GM23338 (cell line): ENCODE data around the gene NIPSNAP3A. TPM values are rescaled to one million over a fixed set of nuclear protein-coding genes. Genes with fewer than 3 reads are reported as not detected.

Experiments
- ATAC-seq: fragments of 200-7000 bp; cut with Tn5 transposase; 3 replicates; pipeline ENCODE4 v1.9.1; 2020
- DNase-seq: peaks from one replicate; pipeline ENCODE4 v3.0.0-alpha.2; 2015; ENCODE audit warnings: low spot score
- H2AFZ ChIP-seq: fragments of 200-600 bp; sonication (generic); 2 replicates; pipeline ENCODE4 v1.8.0; 2016; ENCODE audit warnings: antibody characterized with exemption, mild to moderate bottlenecking, moderate library complexity
- H3F3A ChIP-seq: fragments of 200-600 bp; sonication (generic); replicated peaks from 2 replicates; pipeline ENCODE4 v1.8.0; 2017; ENCODE audit warnings: antibody characterized with exemption, mixed run types, low read depth
- H3K27ac ChIP-seq: fragments of 200-600 bp; sonication (generic); 2 replicates; pipeline ENCODE4 v1.6.1; 2016; ENCODE audit warnings: low read depth
- H3K27me3 ChIP-seq: fragments of 200-600 bp; sonication (generic); 2 replicates; pipeline ENCODE4 v1.8.0; 2016; ENCODE audit warnings: mild to moderate bottlenecking, mixed run types, moderate library complexity; ENCODE audit not compliant: insufficient read depth
- H3K36me3 ChIP-seq: fragments of 200-600 bp; sonication (generic); 2 replicates; pipeline ENCODE4 v1.8.0; 2016; ENCODE audit warnings: mild to moderate bottlenecking; ENCODE audit not compliant: insufficient read depth
- H3K4me1 ChIP-seq: fragments of 200-600 bp; sonication (generic); 2 replicates; pipeline ENCODE4 v1.8.0; 2016; ENCODE audit warnings: mild to moderate bottlenecking, moderate library complexity; ENCODE audit not compliant: insufficient read depth
- H3K4me2 ChIP-seq: fragments of 200-600 bp; sonication (generic); 2 replicates; pipeline ENCODE4 v1.7.1; 2017; ENCODE audit warnings: mixed run types
- H3K4me3 ChIP-seq: fragments of 200-600 bp; sonication (generic); 2 replicates; pipeline ENCODE4 v1.6.1; 2016; ENCODE audit warnings: mixed run types
- H3K79me2 ChIP-seq: fragments of 200-600 bp; sonication (generic); replicated peaks from 2 replicates; pipeline ENCODE4 v1.8.0; 2017; ENCODE audit warnings: mild to moderate bottlenecking; ENCODE audit not compliant: insufficient read depth
- H3K9me2 ChIP-seq: fragments of 200-600 bp; sonication (generic); 2 replicates; pipeline ENCODE4 v1.8.0; 2017; ENCODE audit not compliant: insufficient read depth
- H4K20me1 ChIP-seq: fragments of 200-600 bp; sonication (generic); replicated peaks from 2 replicates; pipeline ENCODE4 v1.8.0; 2017; ENCODE audit warnings: mild to moderate bottlenecking; ENCODE audit not compliant: insufficient read depth
- H3K27ac Mint-ChIP-seq: 2 replicates; pipeline ENCODE4 v1.8.0; 2020; ENCODE audit warnings: inconsistent platforms, mild to moderate bottlenecking, moderate library complexity, mixed read lengths
- H3K27me3 Mint-ChIP-seq: 3 replicates; pipeline ENCODE4 v1.8.0; 2022; ENCODE audit warnings: low read depth, mild to moderate bottlenecking, moderate library complexity, mixed read lengths, inconsistent platforms; ENCODE audit not compliant: insufficient read depth, poor library complexity
- H3K36me3 Mint-ChIP-seq: 3 replicates; pipeline ENCODE4 v1.8.0; 2021; ENCODE audit warnings: low read depth, mild to moderate bottlenecking, inconsistent platforms, moderate library complexity, mixed read lengths
- H3K4me1 Mint-ChIP-seq: 3 replicates; pipeline ENCODE4 v1.8.0; 2020; ENCODE audit warnings: mild to moderate bottlenecking, inconsistent platforms, mixed read lengths
- H3K4me3 Mint-ChIP-seq: 3 replicates; pipeline ENCODE4 v1.8.0; 2021; ENCODE audit warnings: moderate library complexity, mild to moderate bottlenecking, inconsistent platforms, mixed read lengths
- H3K9me3 Mint-ChIP-seq: 3 replicates; pipeline ENCODE4 v1.8.0; 2020; ENCODE audit warnings: moderate library complexity, mild to moderate bottlenecking, inconsistent platforms, mixed read lengths
- ETS1 ChIP-seq: IDR thresholded peaks from 2 replicates; pipeline ENCODE4 v1.6.1; 2016; ENCODE audit warnings: antibody characterized with exemption
- EZH2 ChIP-seq: fragments of 200-600 bp; sonication (generic); IDR thresholded peaks from one replicate; pipeline ENCODE4 v1.8.0; 2017; ENCODE audit warnings: antibody characterized with exemption, mild to moderate bottlenecking, low read depth; ENCODE audit not compliant: unreplicated experiment
- EZH2phosphoT487 ChIP-seq: fragments of 200-600 bp; sonication (generic); IDR thresholded peaks from one replicate; pipeline ENCODE4 v1.8.1; 2018; ENCODE audit warnings: antibody characterized with exemption; ENCODE audit not compliant: unreplicated experiment
- NANOG ChIP-seq: IDR thresholded peaks from 2 replicates; pipeline ENCODE4 v1.6.1; 2016; ENCODE audit warnings: antibody characterized with exemption, borderline replicate concordance
- POLR2AphosphoS5 ChIP-seq: IDR thresholded peaks from 2 replicates; pipeline ENCODE4 v1.6.1; 2016; ENCODE audit warnings: antibody characterized with exemption, low read depth
- STAT1 ChIP-seq: IDR thresholded peaks from one replicate; pipeline ENCODE4 v1.6.1; 2016; ENCODE audit warnings: antibody characterized with exemption; ENCODE audit not compliant: unreplicated experiment
- ZNF114 ChIP-seq: fragments of 250-450 bp; sonication (Bioruptor Pico); IDR thresholded peaks from 2 replicates; pipeline ENCODE4 v1.5.0; 2020; ENCODE audit warnings: mild to moderate bottlenecking, moderate library complexity
- ZNF331 ChIP-seq: fragments of 250-450 bp; sonication (Bioruptor Pico); IDR thresholded peaks from 2 replicates; pipeline ENCODE4 v1.5.0; 2020; ENCODE audit warnings: low read depth, mild to moderate bottlenecking, moderate library complexity
- polyA plus RNA-seq: library from polyadenylated mRNA; unstranded; fragments of >200 nt; fragmentation: Nextera tagmentation; extraction: Ambion mirVana; gene quantifications from 2 replicates; pipeline ENCODE4 v1.2.1, GENCODE V29; 2016
- total RNA-seq: library from RNA; depleted of rRNA; stranded (reverse); fragments of >200 nt; shearing (Covaris generic); gene quantifications from 2 replicates; pipeline ENCODE4 v1.2.3, GENCODE V29; 2014
- TF ChIP-seq, protein P1 (sequence below): fragments of 250-450 bp; sonication (Bioruptor Pico); IDR thresholded peaks from 2 replicates; pipeline ENCODE4 v1.5.0; 2020; ENCODE audit warnings: mild to moderate bottlenecking, moderate library complexity
- TF ChIP-seq, protein P2 (sequence below), 2 experiments: fragments of 200-600 bp in 1 of 2; sonication (generic) in 1 of 2; conservative IDR thresholded peaks; 2 replicates each; pipeline versions ENCODE4 v1.5.1 to v1.6.1; 2016 to 2017; ENCODE audit warnings: antibody characterized with exemption in 2 of 2, low read depth in 2 of 2, mild to moderate bottlenecking in 2 of 2, moderate library complexity in 1 of 2

NIPSNAP3A gene
- total and polyA plus RNA-seq, 2 experiments from 2014 or later, result 9.6 to 13.0 TPM

DNA sequence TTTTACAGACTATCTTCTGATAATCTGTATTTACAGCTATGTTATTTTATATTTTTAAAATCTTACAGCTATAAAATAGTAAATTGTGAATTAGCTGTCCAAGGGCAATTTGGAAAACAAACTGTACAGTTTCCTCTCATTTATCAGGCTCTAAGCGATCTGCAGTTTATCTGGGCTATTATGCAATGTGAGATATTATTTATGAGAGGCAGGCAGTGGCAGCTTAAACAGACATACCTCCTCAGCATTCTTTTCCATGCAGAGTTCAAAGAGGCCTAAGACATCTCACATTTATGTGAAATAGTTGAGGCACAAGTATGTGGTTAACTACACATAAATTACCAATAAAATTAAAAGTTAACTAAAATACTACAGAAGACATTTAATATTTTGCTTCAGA, 26.6 kb downstream of the NIPSNAP3A start:
- H3K4me3 Mint-ChIP-seq, result no peak overlapping the region
- no peaks in the 10 kb centered on the region for H3K9me3 Mint-ChIP-seq
- H3K36me3 ChIP-seq, result no peaks in the 10 kb centered on the region
- H3K4me2 ChIP-seq, result no peak overlapping the region
- H3K9me2 ChIP-seq, result no peaks in the 10 kb centered on the region
- no peaks in the 10 kb centered on the region for H3F3A ChIP-seq
- H3K4me3 ChIP-seq, result no peak overlapping the region
- no peaks in the 10 kb centered on the region for H3K36me3 Mint-ChIP-seq
- H3K79me2 ChIP-seq, result no peaks in the 10 kb centered on the region
- H3K4me1 ChIP-seq, result no peaks in the 10 kb centered on the region
- no peak overlapping the region for H3K27ac ChIP-seq
- H2AFZ ChIP-seq, result no peak overlapping the region
- no peaks in the 10 kb centered on the region for H3K27me3 ChIP-seq
- TF ChIP-seq STAT1 (no peak), ZNF331 (CRISPR knock-in tag) (no peak), NANOG (no peak), ETS1 (no peak), EZH2 (no peak), POLR2AphosphoS5 (no peak), ZNF114 (CRISPR knock-in tag) (no peak), EZH2phosphoT487 (no peak)
- TF ChIP-seq, protein P1, sequence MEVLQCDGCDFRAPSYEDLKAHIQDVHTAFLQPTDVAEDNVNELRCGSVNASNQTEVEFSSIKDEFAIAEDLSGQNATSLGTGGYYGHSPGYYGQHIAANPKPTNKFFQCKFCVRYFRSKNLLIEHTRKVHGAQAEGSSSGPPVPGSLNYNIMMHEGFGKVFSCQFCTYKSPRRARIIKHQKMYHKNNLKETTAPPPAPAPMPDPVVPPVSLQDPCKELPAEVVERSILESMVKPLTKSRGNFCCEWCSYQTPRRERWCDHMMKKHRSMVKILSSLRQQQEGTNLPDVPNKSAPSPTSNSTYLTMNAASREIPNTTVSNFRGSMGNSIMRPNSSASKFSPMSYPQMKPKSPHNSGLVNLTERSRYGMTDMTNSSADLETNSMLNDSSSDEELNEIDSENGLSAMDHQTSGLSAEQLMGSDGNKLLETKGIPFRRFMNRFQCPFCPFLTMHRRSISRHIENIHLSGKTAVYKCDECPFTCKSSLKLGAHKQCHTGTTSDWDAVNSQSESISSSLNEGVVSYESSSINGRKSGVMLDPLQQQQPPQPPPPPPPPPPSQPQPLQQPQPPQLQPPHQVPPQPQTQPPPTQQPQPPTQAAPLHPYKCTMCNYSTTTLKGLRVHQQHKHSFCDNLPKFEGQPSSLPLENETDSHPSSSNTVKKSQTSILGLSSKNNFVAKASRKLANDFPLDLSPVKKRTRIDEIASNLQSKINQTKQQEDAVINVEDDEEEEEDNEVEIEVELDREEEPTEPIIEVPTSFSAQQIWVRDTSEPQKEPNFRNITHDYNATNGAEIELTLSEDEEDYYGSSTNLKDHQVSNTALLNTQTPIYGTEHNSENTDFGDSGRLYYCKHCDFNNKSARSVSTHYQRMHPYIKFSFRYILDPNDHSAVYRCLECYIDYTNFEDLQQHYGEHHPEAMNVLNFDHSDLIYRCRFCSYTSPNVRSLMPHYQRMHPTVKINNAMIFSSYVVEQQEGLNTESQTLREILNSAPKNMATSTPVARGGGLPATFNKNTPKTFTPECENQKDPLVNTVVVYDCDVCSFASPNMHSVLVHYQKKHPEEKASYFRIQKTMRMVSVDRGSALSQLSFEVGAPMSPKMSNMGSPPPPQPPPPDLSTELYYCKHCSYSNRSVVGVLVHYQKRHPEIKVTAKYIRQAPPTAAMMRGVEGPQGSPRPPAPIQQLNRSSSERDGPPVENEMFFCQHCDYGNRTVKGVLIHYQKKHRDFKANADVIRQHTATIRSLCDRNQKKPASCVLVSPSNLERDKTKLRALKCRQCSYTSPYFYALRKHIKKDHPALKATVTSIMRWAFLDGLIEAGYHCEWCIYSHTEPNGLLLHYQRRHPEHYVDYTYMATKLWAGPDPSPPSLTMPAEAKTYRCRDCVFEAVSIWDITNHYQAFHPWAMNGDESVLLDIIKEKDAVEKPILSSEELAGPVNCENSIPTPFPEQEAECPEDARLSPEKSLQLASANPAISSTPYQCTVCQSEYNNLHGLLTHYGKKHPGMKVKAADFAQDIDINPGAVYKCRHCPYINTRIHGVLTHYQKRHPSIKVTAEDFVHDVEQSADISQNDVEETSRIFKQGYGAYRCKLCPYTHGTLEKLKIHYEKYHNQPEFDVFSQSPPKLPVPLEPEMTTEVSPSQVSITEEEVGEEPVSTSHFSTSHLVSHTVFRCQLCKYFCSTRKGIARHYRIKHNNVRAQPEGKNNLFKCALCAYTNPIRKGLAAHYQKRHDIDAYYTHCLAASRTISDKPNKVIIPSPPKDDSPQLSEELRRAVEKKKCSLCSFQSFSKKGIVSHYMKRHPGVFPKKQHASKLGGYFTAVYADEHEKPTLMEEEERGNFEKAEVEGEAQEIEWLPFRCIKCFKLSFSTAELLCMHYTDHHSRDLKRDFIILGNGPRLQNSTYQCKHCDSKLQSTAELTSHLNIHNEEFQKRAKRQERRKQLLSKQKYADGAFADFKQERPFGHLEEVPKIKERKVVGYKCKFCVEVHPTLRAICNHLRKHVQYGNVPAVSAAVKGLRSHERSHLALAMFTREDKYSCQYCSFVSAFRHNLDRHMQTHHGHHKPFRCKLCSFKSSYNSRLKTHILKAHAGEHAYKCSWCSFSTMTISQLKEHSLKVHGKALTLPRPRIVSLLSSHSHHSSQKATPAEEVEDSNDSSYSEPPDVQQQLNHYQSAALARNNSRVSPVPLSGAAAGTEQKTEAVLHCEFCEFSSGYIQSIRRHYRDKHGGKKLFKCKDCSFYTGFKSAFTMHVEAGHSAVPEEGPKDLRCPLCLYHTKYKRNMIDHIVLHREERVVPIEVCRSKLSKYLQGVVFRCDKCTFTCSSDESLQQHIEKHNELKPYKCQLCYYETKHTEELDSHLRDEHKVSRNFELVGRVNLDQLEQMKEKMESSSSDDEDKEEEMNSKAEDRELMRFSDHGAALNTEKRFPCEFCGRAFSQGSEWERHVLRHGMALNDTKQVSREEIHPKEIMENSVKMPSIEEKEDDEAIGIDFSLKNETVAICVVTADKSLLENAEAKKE (CRISPR knock-in tag), result no peak
- TF ChIP-seq, protein P2, sequence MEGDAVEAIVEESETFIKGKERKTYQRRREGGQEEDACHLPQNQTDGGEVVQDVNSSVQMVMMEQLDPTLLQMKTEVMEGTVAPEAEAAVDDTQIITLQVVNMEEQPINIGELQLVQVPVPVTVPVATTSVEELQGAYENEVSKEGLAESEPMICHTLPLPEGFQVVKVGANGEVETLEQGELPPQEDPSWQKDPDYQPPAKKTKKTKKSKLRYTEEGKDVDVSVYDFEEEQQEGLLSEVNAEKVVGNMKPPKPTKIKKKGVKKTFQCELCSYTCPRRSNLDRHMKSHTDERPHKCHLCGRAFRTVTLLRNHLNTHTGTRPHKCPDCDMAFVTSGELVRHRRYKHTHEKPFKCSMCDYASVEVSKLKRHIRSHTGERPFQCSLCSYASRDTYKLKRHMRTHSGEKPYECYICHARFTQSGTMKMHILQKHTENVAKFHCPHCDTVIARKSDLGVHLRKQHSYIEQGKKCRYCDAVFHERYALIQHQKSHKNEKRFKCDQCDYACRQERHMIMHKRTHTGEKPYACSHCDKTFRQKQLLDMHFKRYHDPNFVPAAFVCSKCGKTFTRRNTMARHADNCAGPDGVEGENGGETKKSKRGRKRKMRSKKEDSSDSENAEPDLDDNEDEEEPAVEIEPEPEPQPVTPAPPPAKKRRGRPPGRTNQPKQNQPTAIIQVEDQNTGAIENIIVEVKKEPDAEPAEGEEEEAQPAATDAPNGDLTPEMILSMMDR (conservative IDR thresholded peaks at IDR 0.05; ENCODE audit: low read depth in 2 of 2), result no peak
- no peaks in the 10 kb centered on the region for H3K4me1 Mint-ChIP-seq
- H3K27ac Mint-ChIP-seq, result no peak overlapping the region
- DNase-seq (no peak), ATAC-seq (no peak)
- H3K27me3 Mint-ChIP-seq, result no peaks in the 10 kb centered on the region
- no peaks in the 10 kb centered on the region for H4K20me1 ChIP-seq
